NCI-H2196 (cell line): ENCODE data around the gene NADK2.

Experiments
- DNase-seq: peaks from one replicate; lab custom pipeline; 2025; ENCODE audit not compliant: unreplicated experiment; lab: John Stamatoyannopoulos, UW

NADK2 gene

GRCh38 chr5:36246036-36246800 is 4.5 kb upstream of the NADK2 start:
- DNase-seq, result no peak

GRCh38 chr5:36244076-36244475 is 2.4 kb upstream of the NADK2 start:
- DNase-seq, result peak; percentile 17

GRCh38 chr5:36243653-36244052 is 1.9 kb upstream of the NADK2 start:
- DNase-seq, result no peak

- DNase-seq, result no peak
Observed at GRCh38 chr5:36242534-36243485, 1.1 kb upstream of the NADK2 start.

- peak; percentile 61 for DNase-seq
Observed at GRCh38 chr5:36240779-36241630, 720 bp downstream of the NADK2 start.

- DNase-seq, result no peak
Observed at GRCh38 chr5:36239370-36240293, 2.1 kb downstream of the NADK2 start.

- DNase-seq, result no peak
Observed at GRCh38 chr5:36238502-36239295, 3.0 kb downstream of the NADK2 start.

GRCh38 chr5:36237751-36238150 is 4.0 kb downstream of the NADK2 start:
- no peak for DNase-seq

- DNase-seq, result no peak
Observed at GRCh38 chr5:36236801-36237200, 4.9 kb downstream of the NADK2 start.

- DNase-seq, result no peak
Observed at GRCh38 chr5:36232533-36232932, 9.2 kb downstream of the NADK2 start.

- DNase-seq, result no peak
Observed at GRCh38 chr5:36230151-36230790, 11.5 kb downstream of the NADK2 start.

- no peak for DNase-seq
Observed at GRCh38 chr5:36228505-36228904, 13.2 kb downstream of the NADK2 start.

- DNase-seq, result no peak
Observed at GRCh38 chr5:36227046-36227445, 14.7 kb downstream of the NADK2 start.

- DNase-seq, result no peak
Observed at GRCh38 chr5:36222620-36223019, 19.1 kb downstream of the NADK2 start.

- DNase-seq, result no peak
Observed at GRCh38 chr5:36217988-36218387, 23.7 kb downstream of the NADK2 start.

GRCh38 chr5:36217567-36217966 is 24.2 kb downstream of the NADK2 start:
- no peak for DNase-seq

GRCh38 chr5:36215910-36216309 is 25.8 kb downstream of the NADK2 start:
- DNase-seq, result no peak

GRCh38 chr5:36214436-36214835 is 27.3 kb downstream of the NADK2 start:
- DNase-seq, result no peak

GRCh38 chr5:36209664-36210063 is 32.1 kb downstream of the NADK2 start:
- no peak for DNase-seq
